Lower lobe of right lung (tissue), 2 donors: ENCODE data around the gene PRSS50. TPM values are rescaled to one million over a fixed set of nuclear protein-coding genes. Genes with fewer than 3 reads are reported as not detected.

ENCODE experiments used
- ATAC-seq, 2 donors: fragments of 200-7000 bp; cut with Tn5 transposase; one replicate each; pipeline ENCODE4 v1.9.1; 2020 to 2022; ENCODE audit warnings: mild to moderate bottlenecking in 2 of 2, moderate library complexity in 2 of 2
- DNase-seq: peaks from one replicate; pipeline ENCODE4 v3.0.0-alpha.2; 2020
- H3K27ac ChIP-seq: fragments of 200-600 bp; one replicate; pipeline ENCODE4 v1.8.0; 2022
- H3K27me3 ChIP-seq: fragments of 200-600 bp; one replicate; pipeline ENCODE4 v1.8.0; 2022; ENCODE audit warnings: low read depth
- H3K36me3 ChIP-seq: fragments of 200-600 bp; one replicate; pipeline ENCODE4 v1.8.0; 2022; ENCODE audit warnings: mild to moderate bottlenecking
- H3K4me1 ChIP-seq: fragments of 200-600 bp; one replicate; pipeline ENCODE4 v1.8.0; 2022
- H3K4me3 ChIP-seq: fragments of 200-600 bp; one replicate; pipeline ENCODE4 v1.8.0; 2022; ENCODE audit warnings: mild to moderate bottlenecking
- H3K9me3 ChIP-seq: fragments of 200-600 bp; one replicate; pipeline ENCODE4 v1.8.0; 2022
- intact Hi-C: fragments of 100-400 bp; cut with DNase I; formaldehyde crosslinking; loops from one replicate; pipeline ENCODE4 v1.11.0; 2022
- total RNA-seq: library from RNA; stranded (reverse); fragmentation: NEBNext Ultra II Directional; extraction: Animal tissue kit (Norgen Biotek cat#: 25700); gene quantifications from one replicate; pipeline ENCODE4 v1.2.1, GENCODE V29; 2021
- TF ChIP-seq, protein P1 (sequence below): fragments of 200-600 bp; IDR thresholded peaks from one replicate; pipeline ENCODE4 v1.8.0; 2022; ENCODE audit warnings: antibody characterized with exemption, mild to moderate bottlenecking
- donor health status: DM: no; HTN: yes; CAD: no; lungs with severe emphysema.

Gene PRSS50
- total RNA-seq, 1 donor from 2014 or later = 0.41 TPM

DNA sequence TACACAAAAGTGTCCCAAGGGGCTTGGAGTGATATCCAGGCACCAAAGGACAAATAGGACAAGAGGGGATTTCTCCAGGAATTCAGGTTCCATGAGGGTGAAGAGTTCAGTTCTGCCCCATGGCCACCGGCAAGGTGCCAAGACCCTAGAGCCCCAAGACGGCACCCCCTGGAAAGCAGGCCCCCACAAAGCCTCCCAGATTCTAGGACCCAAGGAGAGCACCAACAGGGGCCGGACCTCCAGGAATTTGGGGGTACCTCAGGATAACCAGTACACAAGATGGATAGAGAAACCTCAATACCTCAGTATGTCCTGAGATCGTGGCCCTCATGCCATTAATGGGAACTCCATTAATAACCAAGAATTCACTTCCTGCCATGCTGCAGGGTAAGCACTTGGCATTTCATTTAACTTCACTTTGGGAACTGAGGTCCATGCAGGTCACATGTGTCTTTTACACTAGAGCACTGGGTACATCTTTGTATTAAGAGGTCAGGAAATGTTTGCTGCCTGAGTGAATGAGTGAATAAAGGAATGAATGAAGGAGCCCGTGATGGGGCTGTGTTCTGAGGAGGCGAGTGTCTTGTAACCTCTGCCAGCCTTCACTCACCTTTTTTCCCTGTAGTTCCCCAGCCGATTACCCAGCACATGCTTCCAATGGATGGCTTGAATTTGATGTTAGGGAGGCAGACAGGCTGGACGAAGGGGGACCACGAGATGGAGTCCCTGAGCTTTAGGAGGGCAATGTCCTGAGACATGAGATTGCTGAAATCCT, 15.5 kb upstream of the PRSS50 start:
- intact Hi-C loops = no loop called here
- no peak for DNase-seq

DNA sequence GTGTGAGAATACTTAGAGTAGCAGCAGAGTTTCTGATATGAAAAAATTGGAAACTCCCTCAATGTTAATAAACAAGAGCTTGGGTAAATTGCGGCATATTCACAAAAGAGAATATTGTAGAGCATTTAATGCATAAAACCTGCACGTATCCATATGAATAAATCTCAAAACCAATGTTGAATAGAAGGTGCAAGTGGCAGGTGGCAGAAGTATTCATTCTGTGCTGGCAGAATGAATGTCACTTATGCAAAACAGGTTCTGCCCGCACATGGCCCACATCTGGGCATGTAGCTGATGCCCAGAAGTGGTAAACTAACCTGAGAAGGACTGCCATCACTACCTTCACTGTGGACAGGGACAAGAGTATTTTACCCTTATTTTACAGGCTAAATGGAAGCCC, 14.1 kb upstream of the PRSS50 start:
- intact Hi-C loops = no loop called here
- no peak for DNase-seq
- H3K36me3 ChIP-seq = no peaks in the 10 kb centered on the region
- no peak for ATAC-seq
- no peaks in the 10 kb centered on the region for H3K4me1 ChIP-seq
- H3K27ac ChIP-seq = no peak overlapping the region
- TF ChIP-seq, protein P1, sequence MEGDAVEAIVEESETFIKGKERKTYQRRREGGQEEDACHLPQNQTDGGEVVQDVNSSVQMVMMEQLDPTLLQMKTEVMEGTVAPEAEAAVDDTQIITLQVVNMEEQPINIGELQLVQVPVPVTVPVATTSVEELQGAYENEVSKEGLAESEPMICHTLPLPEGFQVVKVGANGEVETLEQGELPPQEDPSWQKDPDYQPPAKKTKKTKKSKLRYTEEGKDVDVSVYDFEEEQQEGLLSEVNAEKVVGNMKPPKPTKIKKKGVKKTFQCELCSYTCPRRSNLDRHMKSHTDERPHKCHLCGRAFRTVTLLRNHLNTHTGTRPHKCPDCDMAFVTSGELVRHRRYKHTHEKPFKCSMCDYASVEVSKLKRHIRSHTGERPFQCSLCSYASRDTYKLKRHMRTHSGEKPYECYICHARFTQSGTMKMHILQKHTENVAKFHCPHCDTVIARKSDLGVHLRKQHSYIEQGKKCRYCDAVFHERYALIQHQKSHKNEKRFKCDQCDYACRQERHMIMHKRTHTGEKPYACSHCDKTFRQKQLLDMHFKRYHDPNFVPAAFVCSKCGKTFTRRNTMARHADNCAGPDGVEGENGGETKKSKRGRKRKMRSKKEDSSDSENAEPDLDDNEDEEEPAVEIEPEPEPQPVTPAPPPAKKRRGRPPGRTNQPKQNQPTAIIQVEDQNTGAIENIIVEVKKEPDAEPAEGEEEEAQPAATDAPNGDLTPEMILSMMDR = no peak
- H3K9me3 ChIP-seq = no peaks in the 10 kb centered on the region
- peaks cover 11% of the 10 kb centered on the region for H3K27me3 ChIP-seq
- no peak overlapping the region for H3K4me3 ChIP-seq

More for the DNA sequence above, 15.5 kb upstream of the PRSS50 start:
- no peak for ATAC-seq
- no peak overlapping the region for H3K27ac ChIP-seq
- no peak overlapping the region for H3K4me3 ChIP-seq
- TF ChIP-seq, protein P1 = no peak
- peaks cover 5% of the 10 kb centered on the region for H3K27me3 ChIP-seq
- no peaks in the 10 kb centered on the region for H3K9me3 ChIP-seq
- H3K36me3 ChIP-seq = no peaks in the 10 kb centered on the region
- no peaks in the 10 kb centered on the region for H3K4me1 ChIP-seq

DNA sequence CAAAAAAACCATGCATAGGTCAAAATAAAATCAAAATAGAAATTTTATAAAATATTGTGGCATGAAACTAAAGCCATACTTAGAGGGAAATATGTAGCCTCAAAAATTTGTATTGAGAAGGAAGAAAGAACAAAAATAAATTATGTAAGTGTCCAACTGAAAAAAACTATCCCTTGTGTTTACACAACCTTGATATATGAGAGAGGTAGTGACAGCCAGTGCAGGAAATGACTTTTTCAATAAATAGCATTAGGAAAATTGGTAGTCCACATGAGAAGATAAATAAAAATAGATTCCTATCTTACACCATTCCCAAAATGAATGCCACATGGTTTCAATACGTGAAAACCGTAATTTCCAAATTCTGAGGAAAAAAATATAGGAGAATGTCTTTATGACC, 13.2 kb upstream of the PRSS50 start:
- Histone ChIP-seq H3K27me3 (peaks cover 11% of the 10 kb centered on the region), H3K36me3 (no peaks in the 10 kb centered on the region), H3K27ac (no peak overlapping the region), H3K4me1 (no peaks in the 10 kb centered on the region), H3K4me3 (no peak overlapping the region), H3K9me3 (no peaks in the 10 kb centered on the region)
- DNase-seq = no peak
- no peak for ATAC-seq
- TF ChIP-seq, protein P1 = no peak
- intact Hi-C loops = no loop called here

DNA sequence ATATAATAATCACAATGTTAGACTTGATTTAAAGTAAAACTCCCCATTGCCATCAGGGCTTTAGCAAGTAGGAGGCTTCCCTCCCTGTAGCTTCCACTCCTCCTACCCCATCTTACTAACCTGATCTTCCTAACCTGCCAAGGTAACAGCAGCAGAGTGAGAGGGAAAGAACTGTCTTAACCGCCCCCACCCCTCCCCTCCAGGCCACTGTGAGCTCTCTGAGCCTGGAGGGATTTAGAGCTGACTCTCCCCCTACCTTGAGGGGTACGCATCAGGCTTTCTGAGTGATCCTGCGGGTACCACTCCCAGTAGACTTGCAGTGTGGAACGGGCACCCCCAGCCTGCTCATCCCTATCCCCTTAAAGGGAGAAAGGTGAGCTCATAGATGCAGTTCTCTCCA, 11.4 kb upstream of the PRSS50 start:
- Histone ChIP-seq H3K4me1 (no peaks in the 10 kb centered on the region), H3K4me3 (no peak overlapping the region), H3K27me3 (peaks cover 11% of the 10 kb centered on the region), H3K27ac (no peak overlapping the region), H3K36me3 (no peaks in the 10 kb centered on the region), H3K9me3 (no peaks in the 10 kb centered on the region)
- TF ChIP-seq, protein P1 = no peak
- intact Hi-C loops = no loop called here
- no peak for DNase-seq
- ATAC-seq = no peak

DNA sequence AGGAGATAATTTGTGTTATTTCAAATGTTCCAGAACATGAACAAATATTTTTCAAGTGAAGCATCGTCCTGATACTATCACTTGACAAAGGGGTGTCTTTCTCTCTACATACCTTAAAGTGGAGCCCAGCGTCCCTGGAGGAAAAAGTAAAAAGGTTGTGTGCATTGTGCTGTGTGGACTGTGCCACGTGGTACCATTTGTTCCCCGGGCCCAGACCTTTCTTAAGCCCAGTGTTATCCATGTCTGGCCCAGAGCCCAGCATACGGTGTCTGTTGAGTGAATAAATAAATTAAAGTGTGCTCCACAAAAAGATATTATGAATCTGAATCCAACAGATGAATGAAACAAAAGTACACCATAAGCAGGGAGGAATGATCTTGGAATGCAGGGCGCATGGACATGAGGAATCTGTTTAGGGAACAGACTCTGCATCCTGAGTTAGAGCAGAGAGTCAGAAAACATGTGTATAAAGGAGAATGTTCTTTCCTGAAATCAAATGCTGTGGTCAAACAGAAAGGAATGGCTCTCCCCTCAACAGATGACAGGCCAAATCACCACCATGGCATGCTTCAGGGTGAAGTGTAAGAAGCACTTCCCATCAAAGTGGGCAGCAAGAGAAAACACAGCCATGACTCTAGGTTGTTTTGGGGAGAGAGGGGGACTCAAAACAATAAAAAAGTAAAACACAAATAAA, 8.1 kb upstream of the PRSS50 start:
- H3K27ac ChIP-seq = no peak overlapping the region
- ATAC-seq (no peak), DNase-seq (no peak)
- H3K36me3 ChIP-seq = no peaks in the 10 kb centered on the region
- TF ChIP-seq, protein P1 = no peak
- no peaks in the 10 kb centered on the region for H3K4me1 ChIP-seq
- no peak overlapping the region for H3K4me3 ChIP-seq
- H3K9me3 ChIP-seq = no peaks in the 10 kb centered on the region
- peaks cover 13% of the 10 kb centered on the region for H3K27me3 ChIP-seq
- intact Hi-C loops = no loop called here
